Measurements from ENCODE around the gene ZNF512B. TPM values are rescaled to one million over a fixed set of nuclear protein-coding genes. Genes with fewer than 3 reads are reported as not detected.
A peak's percentile ranks its signal among the peaks of the same experiment; 100 is the strongest.
"Not testable (repeated sequence)": the region's sequence is repeated elsewhere in the genome, so short reads cannot be mapped to it uniquely, and the experiment has no call there.

The ZNF512B gene
- total and polyA plus RNA-seq, 2 donors (not counting 1 experiment from before 2014, with no cell fraction given), result 8.8 to 10.5 TPM

- Histone ChIP-seq H3K27ac (ENCODE audit: low read length in 2 of 2) (peak overlapping the region in 1 of 2 donors; percentile 38), H3K36me3 (replicated peaks in 1 of 2; ENCODE audit: control extremely low read depth in 1 of 2, control insufficient read depth in 1 of 2, extremely low read depth in 1 of 2, insufficient read depth in 2 of 2, low read length in 1 of 2) (peaks cover 1 to 19% of the 10 kb centered on the region in 2 experiments), H2AFZ (ENCODE audit: insufficient read depth, low read depth, low read length, poor library complexity, severe bottlenecking) (no peak overlapping the region), H3K4me1 (ENCODE audit: control insufficient read depth in 2 of 2, insufficient read depth in 2 of 2, low read length in 2 of 2) (peaks cover 11 to 32% of the 10 kb centered on the region in 2 donors), H3K79me2 (ENCODE audit: control insufficient read depth, insufficient read depth, low read length) (peaks cover 91% of the 10 kb centered on the region), H3K4me2 (replicated peaks; ENCODE audit: low read depth, low read length, poor library complexity, severe bottlenecking) (peak overlapping the region; percentile 50), H3K9me3 (ENCODE audit: control extremely low read depth in 1 of 3, control insufficient read depth in 2 of 3, insufficient read depth in 1 of 3, low read length in 2 of 3) (peaks cover 2 to 33% (median 8%) of the 10 kb centered on the region in 3 donors), H3K9ac (ENCODE audit: low read length) (peak overlapping the region; percentile 0), H3K4me3 (ENCODE audit: control extremely low read depth in 1 of 5, extremely low read depth in 1 of 5, insufficient read depth in 1 of 5, low read depth in 2 of 5, low read length in 4 of 5) (no peak overlapping the region), H3K27me3 (replicated peaks in 1 of 4; ENCODE audit: control extremely low read depth in 1 of 4, control insufficient read depth in 3 of 4, insufficient read depth in 4 of 4, low read length in 3 of 4) (no peaks in the 10 kb centered on the region), H4K20me1 (ENCODE audit: control insufficient read depth, insufficient read depth, low read length, poor library complexity, severe bottlenecking) (peaks cover 80% of the 10 kb centered on the region)
- peak overlapping the region; percentile 55 for H3K4me3 Mint-ChIP-seq
- H3K9me3 Mint-ChIP-seq (ENCODE audit: insufficient read depth), result peaks cover 2% of the 10 kb centered on the region
- CTCF ChIA-PET, result no interaction called here
- H3K4me1 Mint-ChIP-seq, result peaks cover 31% of the 10 kb centered on the region
- no peaks in the 10 kb centered on the region for H3K27me3 Mint-ChIP-seq
- POLR2A ChIA-PET, result interaction anchor here (0.5 kb wide), 1 partner anchor 54 kb away, joined by 9 read pairs; no protein-coding TSS in a partner anchor
- 45% methylated on average over 11 of the region's 11 CpGs for WGBS (ENCODE audit: insufficient coverage)
- TF ChIP-seq EZH2 (IDR thresholded peaks at IDR 0.05; ENCODE audit: borderline replicate concordance, insufficient read depth, low read depth, low read length, poor library complexity, severe bottlenecking), result no peak
- no peak for TF ChIP-seq CTCF (IDR thresholded peaks at IDR 0.05)
- no peak for DNase-seq
- ATAC-seq (ENCODE audit: low read depth), result peak; percentile 36
- intact Hi-C loops (cut with micrococcal nuclease), result no loop called here
- peak overlapping the region; percentile 64 for H3K27ac Mint-ChIP-seq
Measured at GRCh38 chr20:63917811-63918210, 51.9 kb downstream of the ZNF512B start.

- H3K27ac Mint-ChIP-seq; POLR2A ChIA-PET; ATAC-seq (ENCODE audit: low read depth); H3K27me3 Mint-ChIP-seq; intact Hi-C loops (cut with micrococcal nuclease); H3K27me3 ChIP-seq (replicated peaks in 1 of 4; ENCODE audit: control extremely low read depth in 1 of 4, control insufficient read depth in 3 of 4, insufficient read depth in 4 of 4, low read length in 3 of 4); H3K4me3 ChIP-seq (ENCODE audit: control extremely low read depth in 1 of 5, extremely low read depth in 1 of 5, insufficient read depth in 1 of 5, low read depth in 2 of 5, low read length in 4 of 5); DNase-seq; H3K4me2 ChIP-seq (replicated peaks; ENCODE audit: low read depth, low read length, poor library complexity, severe bottlenecking); H2AFZ ChIP-seq (ENCODE audit: insufficient read depth, low read depth, low read length, poor library complexity, severe bottlenecking); H3K9me3 Mint-ChIP-seq (ENCODE audit: insufficient read depth); H3K4me3 Mint-ChIP-seq; H3K27ac ChIP-seq (ENCODE audit: low read length in 2 of 2); H3K9ac ChIP-seq (ENCODE audit: low read length): not testable (repeated sequence)
- peaks cover 33% of the 10 kb centered on the region for H3K4me1 Mint-ChIP-seq
- H3K4me1 ChIP-seq (ENCODE audit: control insufficient read depth in 2 of 2, insufficient read depth in 2 of 2, low read length in 2 of 2), result peaks cover 12 to 33% of the 10 kb centered on the region in 2 donors
- CTCF ChIA-PET, result interaction anchor here (0.8 kb wide), 1 partner anchor 57 kb away, joined by 3 read pairs; no protein-coding TSS in a partner anchor
- H3K79me2 ChIP-seq (ENCODE audit: control insufficient read depth, insufficient read depth, low read length), result peaks cover 91% of the 10 kb centered on the region
- WGBS (ENCODE audit: insufficient coverage), result 99% methylated on average over 6 of the region's 8 CpGs
- peaks cover 80% of the 10 kb centered on the region for H4K20me1 ChIP-seq (ENCODE audit: control insufficient read depth, insufficient read depth, low read length, poor library complexity, severe bottlenecking)
- peaks cover 1 to 16% of the 10 kb centered on the region in 2 experiments for H3K36me3 ChIP-seq (replicated peaks in 1 of 2; ENCODE audit: control extremely low read depth in 1 of 2, control insufficient read depth in 1 of 2, extremely low read depth in 1 of 2, insufficient read depth in 2 of 2, low read length in 1 of 2)
- peaks cover 2 to 33% (median 8%) of the 10 kb centered on the region in 3 donors for H3K9me3 ChIP-seq (ENCODE audit: control extremely low read depth in 1 of 3, control insufficient read depth in 2 of 3, insufficient read depth in 1 of 3, low read length in 2 of 3)
Measured at GRCh38 chr20:63916371-63916939, 53.3 kb downstream of the ZNF512B start.

Measured in B cell (primary cell).